LNCaP clone FGC (cell line): ENCODE results near the gene HSPB6.
"Not testable (repeated sequence)": the region's sequence is repeated elsewhere in the genome, so short reads cannot be mapped to it uniquely, and the experiment has no call there.

Source experiments
- DNase-seq: peaks from one replicate; pipeline ENCODE4 v3.0.0-alpha.2; 2011; ENCODE audit warnings: low read depth
- H3K4me3 ChIP-seq: 2 replicates; pipeline ENCODE4 v1.5.1; 2011; ENCODE audit warnings: mild to moderate bottlenecking, low read depth, low read length, control low read depth
- CTCF ChIP-seq: IDR thresholded peaks from 2 replicates; pipeline ENCODE4 v1.5.1; 2012; ENCODE audit warnings: mild to moderate bottlenecking; ENCODE audit not compliant: control insufficient read depth, insufficient read depth; ENCODE audit errors: extremely low read depth

The HSPB6 gene

GRCh38 chr19:35773020-35773806 is 16.4 kb upstream of the HSPB6 start:
- TF ChIP-seq CTCF, result no peak

DNA sequence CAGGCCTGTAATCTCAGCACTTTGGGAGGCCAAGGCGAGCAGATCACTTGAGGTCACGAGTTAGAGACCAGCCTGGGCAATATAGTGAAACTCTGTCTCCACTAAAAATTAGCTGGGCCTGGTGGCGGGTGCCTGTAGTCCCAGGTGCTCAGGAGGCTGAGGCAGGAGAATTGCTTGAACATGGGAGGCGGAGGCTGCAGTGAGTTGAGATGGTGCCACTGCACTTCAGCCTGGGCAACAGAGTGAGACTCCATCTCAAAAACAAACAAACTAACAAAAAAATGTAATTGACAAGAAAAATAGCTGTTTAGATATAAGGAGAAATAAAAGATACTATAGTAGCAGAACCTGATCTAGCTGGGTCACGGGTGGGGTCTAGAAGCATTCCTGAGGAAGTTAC is 15.5 kb upstream of the HSPB6 start:
- not testable (repeated sequence) for DNase-seq, H3K4me3 ChIP-seq

More at GRCh38 chr19:35773020-35773806, 16.4 kb upstream of the HSPB6 start:
- DNase-seq, result no peak
- no peak overlapping the region for H3K4me3 ChIP-seq

DNA sequence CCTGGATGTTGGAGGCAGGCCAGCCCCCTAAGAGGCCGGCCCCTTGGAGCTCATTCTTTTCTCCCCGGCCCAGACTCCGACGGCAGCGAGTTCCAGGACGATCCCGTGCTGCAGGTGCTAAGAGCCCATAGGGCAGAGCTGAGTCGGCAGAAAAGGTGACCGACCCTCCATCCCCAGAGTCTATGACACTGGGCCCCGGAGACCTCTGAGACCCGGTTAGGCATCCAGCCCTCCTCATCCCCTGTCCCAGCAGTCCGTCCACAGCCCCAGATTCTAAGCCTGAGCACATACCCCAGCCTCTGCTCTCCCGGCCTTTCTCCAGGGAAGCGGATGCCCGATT is 11.2 kb upstream of the HSPB6 start:
- TF ChIP-seq CTCF, result no peak
- H3K4me3 ChIP-seq, result no peak overlapping the region
- no peak for DNase-seq

DNA sequence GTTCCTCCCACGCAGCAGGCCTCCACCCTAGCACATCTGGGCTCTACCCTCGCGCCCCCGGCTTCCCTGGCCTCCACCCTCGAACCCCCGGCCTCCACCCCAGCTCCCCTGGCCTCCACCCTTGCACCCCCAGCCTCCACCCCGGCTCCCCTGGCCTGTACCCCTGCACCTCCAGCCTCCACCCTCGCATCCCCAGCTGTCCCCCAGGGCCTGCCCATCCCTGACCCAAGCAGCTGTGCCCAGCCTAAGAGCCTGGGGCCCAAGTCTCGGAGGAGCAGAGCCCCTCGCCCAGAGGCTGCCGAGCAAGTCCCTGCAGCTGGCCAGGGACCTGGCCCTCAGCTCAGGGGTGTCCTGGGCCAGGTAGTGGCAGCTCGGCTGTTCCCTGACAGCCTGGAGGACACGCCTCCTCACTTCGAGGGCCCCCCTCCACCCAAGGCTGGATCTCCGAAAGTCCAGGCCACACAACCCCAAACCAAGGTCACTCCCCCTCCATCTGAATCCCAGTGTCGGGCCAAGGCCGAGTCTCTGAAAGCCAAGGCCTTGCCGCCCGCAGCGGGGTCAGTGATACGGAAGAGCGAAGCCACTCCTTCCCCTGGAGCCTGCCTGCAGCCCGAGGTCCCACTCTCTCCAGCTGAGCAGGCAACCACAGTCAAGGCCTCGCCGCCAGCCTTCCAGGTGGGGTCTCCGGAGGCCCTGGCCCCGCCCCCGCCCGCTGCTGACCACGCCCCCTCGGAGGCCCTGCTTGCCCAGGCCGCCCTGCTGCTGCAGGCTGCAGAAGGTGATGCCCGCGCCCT is 10.7 kb upstream of the HSPB6 start:
- DNase-seq, result no peak
- no peak overlapping the region for H3K4me3 ChIP-seq
- TF ChIP-seq CTCF, result no peak

DNA sequence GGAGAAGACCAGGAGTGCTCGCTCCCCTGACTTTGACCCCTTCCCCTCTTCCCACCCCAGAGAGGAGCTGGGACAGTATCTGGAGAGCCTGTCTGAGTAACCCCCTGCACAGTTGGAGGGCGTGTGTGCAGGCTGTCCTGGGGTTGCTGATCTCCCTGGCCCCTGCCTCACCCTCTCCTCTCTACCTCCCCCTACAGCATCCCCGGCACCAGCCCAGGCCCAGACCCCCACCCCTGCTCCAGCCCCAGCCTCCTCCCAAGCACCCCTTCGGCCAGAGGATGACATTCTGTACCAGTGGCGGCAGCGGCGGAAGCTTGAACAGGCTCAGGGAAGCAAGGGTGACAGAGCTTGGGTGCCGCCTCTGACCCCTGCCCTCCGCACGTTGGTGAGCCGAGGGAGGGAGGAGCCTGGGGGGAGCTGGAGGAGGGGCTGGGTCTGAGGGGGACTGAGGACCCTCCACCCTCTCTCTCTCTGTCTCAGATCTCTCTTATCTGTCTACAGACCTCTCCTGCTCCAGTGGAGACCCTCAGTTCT is 9.8 kb upstream of the HSPB6 start:
- DNase-seq, result no peak
- TF ChIP-seq CTCF, result no peak
- H3K4me3 ChIP-seq, result no peak overlapping the region

DNA sequence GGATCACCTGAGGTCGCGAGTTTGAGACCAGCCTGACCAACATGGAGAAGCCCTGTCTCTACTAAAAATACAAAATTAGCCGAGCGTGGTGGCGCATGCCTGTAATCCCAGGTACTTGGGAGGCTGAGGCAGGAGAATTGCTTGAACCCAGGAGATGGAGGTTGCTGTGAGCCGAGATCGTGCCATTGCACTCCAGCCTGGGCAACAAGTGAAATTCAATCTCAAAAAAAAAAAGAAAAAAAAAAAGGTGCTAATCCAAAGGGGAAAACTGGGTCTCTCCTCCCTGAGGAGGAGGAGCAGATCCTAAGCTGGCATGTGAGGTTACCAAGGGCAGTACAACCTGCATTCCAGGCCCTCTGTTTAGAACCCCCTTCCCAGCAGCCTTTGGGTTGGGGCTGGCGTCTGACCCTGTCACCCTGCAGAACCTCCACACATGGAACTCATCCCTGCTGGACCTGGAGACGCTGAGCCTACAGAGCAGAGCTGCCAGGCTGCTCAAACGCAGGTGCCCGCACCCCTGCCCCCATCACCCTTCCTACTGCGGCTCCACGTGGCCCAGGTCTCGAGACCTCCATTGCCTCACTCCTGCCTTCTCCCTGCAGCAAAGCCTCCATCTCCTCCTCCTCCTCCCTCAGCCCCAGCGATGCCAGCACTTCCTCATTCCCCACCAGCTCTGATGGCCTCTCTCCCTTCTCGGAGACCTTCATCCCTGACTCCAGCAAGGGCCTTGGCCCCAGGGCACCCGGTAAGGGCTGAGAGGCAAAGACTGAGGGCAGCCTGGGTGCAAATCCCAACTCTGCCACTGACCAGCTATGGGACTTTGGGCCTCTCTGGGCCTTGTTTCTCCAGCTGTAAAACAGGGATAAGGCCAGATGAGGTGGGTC is 7.8 kb upstream of the HSPB6 start:
- no peak for TF ChIP-seq CTCF
- DNase-seq, result no peak
- H3K4me3 ChIP-seq, result no peak overlapping the region
